ENCODE measurements around the gene KLRG1.

Gene KLRG1

GRCh38 chr12:8989413-8989812 is at the start of gene KLRG1:
TSS of gene KLRG1 (plus strand) at chr12:8989546. CDS start at chr12:8989636, 90 bp downstream.
- no peak for DNase-seq

- no peak for DNase-seq
Observed at GRCh38 chr12:8941691-8942478, 47.5 kb upstream of the KLRG1 start.

GRCh38 chr12:8943565-8944186 is 45.7 kb upstream of the KLRG1 start:
- DNase-seq: no peak

GRCh38 chr12:8946733-8947132 is 42.6 kb upstream of the KLRG1 start:
- no peak for DNase-seq

GRCh38 chr12:8947737-8948136 is 41.6 kb upstream of the KLRG1 start:
- DNase-seq: no peak

- peak; percentile 37 for DNase-seq
Observed at GRCh38 chr12:8948701-8949341, 40.5 kb upstream of the KLRG1 start.

- DNase-seq: peak; percentile 96
Observed at GRCh38 chr12:8949342-8950220, 39.8 kb upstream of the KLRG1 start, which contains the start of gene M6PR. TSS of gene M6PR (minus strand) at chr12:8949645. CDS start at chr12:8946404, 3,241 bp downstream.

- DNase-seq: no peak
Observed at GRCh38 chr12:8950221-8950527, 39.2 kb upstream of the KLRG1 start.

- no peak for DNase-seq
Observed at GRCh38 chr12:8950702-8951478, 38.5 kb upstream of the KLRG1 start.

GRCh38 chr12:8951744-8952143 is 37.6 kb upstream of the KLRG1 start:
- no peak for DNase-seq

- no peak for DNase-seq
Observed at GRCh38 chr12:8953773-8954402, 35.5 kb upstream of the KLRG1 start.

GRCh38 chr12:8956073-8956472 is 33.3 kb upstream of the KLRG1 start:
- no peak for DNase-seq

- DNase-seq: no peak
Observed at GRCh38 chr12:8956772-8957171, 32.6 kb upstream of the KLRG1 start.

GRCh38 chr12:8957561-8957960 is 31.8 kb upstream of the KLRG1 start:
- DNase-seq: no peak

GRCh38 chr12:8958066-8958465 is 31.3 kb upstream of the KLRG1 start:
- DNase-seq: no peak

- DNase-seq: no peak
Observed at GRCh38 chr12:8960176-8960575, 29.2 kb upstream of the KLRG1 start.

- no peak for DNase-seq
Observed at GRCh38 chr12:8968761-8969160, 20.6 kb upstream of the KLRG1 start.

- no peak for DNase-seq
Observed at GRCh38 chr12:8969861-8970411, 19.4 kb upstream of the KLRG1 start.

- no peak for DNase-seq
Observed at GRCh38 chr12:8970432-8970831, 18.9 kb upstream of the KLRG1 start.

GRCh38 chr12:8980137-8980536 is 9.2 kb upstream of the KLRG1 start:
- DNase-seq: no peak

- no peak for DNase-seq
Observed at GRCh38 chr12:8985213-8985754, 4.1 kb upstream of the KLRG1 start.

Measured in right hindlimb (tissue), 1 donor.